Gastroesophageal sphincter (tissue), 4 donors: ENCODE results near the gene FNTB. TPM values are rescaled to one million over a fixed set of nuclear protein-coding genes. Genes with fewer than 3 reads are reported as not detected.

ENCODE experiments used
- ATAC-seq: fragments of 150-250 bp; one replicate; pipeline ENCODE4 v1.9.1; 2016; ENCODE audit warnings: mild to moderate bottlenecking, moderate library complexity
- H3K27ac ChIP-seq, 4 donors: fragments of 200-600 bp; sonication (generic) in 3 of 4; 1 replicate in 3 of 4; 2 replicates in 1 of 4; pipeline ENCODE4 v1.5.1; 2016 to 2019
- H3K27me3 ChIP-seq: fragments of 200-600 bp; sonication (generic); one replicate; pipeline ENCODE4 v1.5.1; 2019
- H3K36me3 ChIP-seq, 2 donors: fragments of 200-600 bp; sonication (generic); one replicate each; pipeline ENCODE4 v1.5.1; 2019; ENCODE audit warnings: control low read depth in 1 of 2
- H3K4me1 ChIP-seq, 3 donors: fragments of 200-600 bp; sonication (generic); 1 replicate in 2 of 3; 2 replicates in 1 of 3; pipeline ENCODE4 v1.5.1; 2016 to 2019; ENCODE audit warnings: control low read depth in 2 of 3
- H3K4me3 ChIP-seq, 2 donors: fragments of 200-600 bp; sonication (generic); one replicate each; pipeline ENCODE4 v1.5.1; 2019; ENCODE audit warnings: mild to moderate bottlenecking in 1 of 2, moderate library complexity in 1 of 2
- H3K9me3 ChIP-seq, 3 donors: fragments of 200-600 bp; sonication (generic); one replicate each; pipeline ENCODE4 v1.5.1; 2017 to 2019; ENCODE audit warnings: control low read depth in 2 of 3
- EP300 ChIP-seq: sonication (generic); formaldehyde crosslinking; IDR thresholded peaks from one replicate; pipeline ENCODE4 v1.6.1; 2017; ENCODE audit warnings: antibody characterized with exemption, mild to moderate bottlenecking
- POLR2A ChIP-seq, 2 donors: fragments of 450-650 bp; IDR thresholded peaks; one replicate each; pipeline ENCODE4 v1.6.1; 2017; ENCODE audit warnings: antibody characterized with exemption in 2 of 2, mild to moderate bottlenecking in 2 of 2, moderate library complexity in 1 of 2
- POLR2AphosphoS5 ChIP-seq: sonication (generic); formaldehyde crosslinking; IDR thresholded peaks from one replicate; pipeline ENCODE4 v1.6.1; 2017; ENCODE audit warnings: antibody characterized with exemption
- WGBS, 2 donors: methylation state at CpG; one replicate each; pipeline ENCODE4 v1.1.5; 2018; ENCODE audit warnings: low coverage in 1 of 2; 5-methylcytosine and 5-hydroxymethylcytosine counted together
- total RNA-seq, 4 donors: library from RNA; depleted of rRNA; stranded (reverse); fragments of >200 nt; gene quantifications; one replicate each; pipeline ENCODE4 v1.1.0, GENCODE V29; 2016
- TF ChIP-seq, protein P1 (sequence below), 4 experiments: fragments of 200-600 bp in 2 of 4; fragments of 450-650 bp in 2 of 4; sonication (generic) in 1 of 4; IDR thresholded peaks; one replicate each; pipeline ENCODE4 v1.5.1; 2017 to 2019; ENCODE audit warnings: antibody characterized with exemption in 4 of 4, mild to moderate bottlenecking in 2 of 4, moderate library complexity in 2 of 4

FNTB gene, protein sequence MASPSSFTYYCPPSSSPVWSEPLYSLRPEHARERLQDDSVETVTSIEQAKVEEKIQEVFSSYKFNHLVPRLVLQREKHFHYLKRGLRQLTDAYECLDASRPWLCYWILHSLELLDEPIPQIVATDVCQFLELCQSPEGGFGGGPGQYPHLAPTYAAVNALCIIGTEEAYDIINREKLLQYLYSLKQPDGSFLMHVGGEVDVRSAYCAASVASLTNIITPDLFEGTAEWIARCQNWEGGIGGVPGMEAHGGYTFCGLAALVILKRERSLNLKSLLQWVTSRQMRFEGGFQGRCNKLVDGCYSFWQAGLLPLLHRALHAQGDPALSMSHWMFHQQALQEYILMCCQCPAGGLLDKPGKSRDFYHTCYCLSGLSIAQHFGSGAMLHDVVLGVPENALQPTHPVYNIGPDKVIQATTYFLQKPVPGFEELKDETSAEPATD
- 10 to 100 TPM; 12.5 to 22.7 (median 17.2) TPM for total RNA-seq

DNA sequence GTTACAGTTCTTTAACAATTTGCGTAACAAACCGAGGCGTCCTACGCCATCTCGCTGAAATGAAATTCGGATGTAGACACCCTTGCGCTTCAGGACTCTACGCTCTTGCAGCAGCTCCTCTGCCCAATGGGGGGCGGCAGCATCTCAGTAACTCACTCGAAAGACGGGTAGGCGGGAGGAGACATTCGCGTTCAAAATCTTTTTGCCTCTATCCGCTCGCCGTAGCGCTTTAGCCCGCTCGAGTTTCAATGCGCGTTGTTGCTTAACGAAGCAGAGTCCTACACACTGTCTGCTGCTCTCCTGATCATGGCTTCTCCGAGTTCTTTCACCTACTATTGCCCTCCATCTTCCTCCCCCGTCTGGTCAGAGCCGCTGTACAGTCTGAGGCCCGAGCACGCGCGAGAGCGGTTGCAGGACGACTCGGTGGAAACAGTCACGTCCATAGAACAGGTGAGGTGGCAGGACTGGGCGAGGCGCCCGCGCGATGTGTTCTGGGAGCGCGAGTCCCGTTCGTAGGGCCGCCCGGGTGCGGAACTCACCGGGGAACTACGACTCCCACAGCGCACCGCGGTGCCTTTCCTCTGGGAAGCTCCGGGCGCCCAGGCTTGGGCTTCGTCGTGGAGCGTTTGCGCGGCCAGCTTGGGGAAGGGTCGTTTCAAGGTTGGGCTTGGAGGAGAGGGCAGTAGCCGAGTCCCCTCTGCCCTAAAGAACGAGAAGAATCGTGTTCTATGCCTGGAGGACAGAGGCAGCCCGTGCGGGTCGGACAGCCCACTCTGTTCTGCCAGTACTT lies at the start of gene FNTB:
FNTB (plus strand) TSS at position 248 of the 790 bp plus-strand sequence; CDS start at position 307, 59 bp downstream.
- Histone ChIP-seq H3K27me3 (no peaks in the 10 kb centered on the region), H3K27ac (peak within 1 kb of the TSS; percentile 51 to 90 (median 88)), H3K9me3 (no peaks in the 10 kb centered on the region), H3K4me1 (peaks cover 0 to 35% (median 10%) of the 10 kb centered on the region in 3 donors), H3K4me3 (peak within 1 kb of the TSS; percentile 64 to 81), H3K36me3 (no peaks in the 10 kb centered on the region)
- WGBS, 2 donors: 0% methylated on average over 7 to 14 of the region's 65 CpGs
- TF ChIP-seq, protein P1, sequence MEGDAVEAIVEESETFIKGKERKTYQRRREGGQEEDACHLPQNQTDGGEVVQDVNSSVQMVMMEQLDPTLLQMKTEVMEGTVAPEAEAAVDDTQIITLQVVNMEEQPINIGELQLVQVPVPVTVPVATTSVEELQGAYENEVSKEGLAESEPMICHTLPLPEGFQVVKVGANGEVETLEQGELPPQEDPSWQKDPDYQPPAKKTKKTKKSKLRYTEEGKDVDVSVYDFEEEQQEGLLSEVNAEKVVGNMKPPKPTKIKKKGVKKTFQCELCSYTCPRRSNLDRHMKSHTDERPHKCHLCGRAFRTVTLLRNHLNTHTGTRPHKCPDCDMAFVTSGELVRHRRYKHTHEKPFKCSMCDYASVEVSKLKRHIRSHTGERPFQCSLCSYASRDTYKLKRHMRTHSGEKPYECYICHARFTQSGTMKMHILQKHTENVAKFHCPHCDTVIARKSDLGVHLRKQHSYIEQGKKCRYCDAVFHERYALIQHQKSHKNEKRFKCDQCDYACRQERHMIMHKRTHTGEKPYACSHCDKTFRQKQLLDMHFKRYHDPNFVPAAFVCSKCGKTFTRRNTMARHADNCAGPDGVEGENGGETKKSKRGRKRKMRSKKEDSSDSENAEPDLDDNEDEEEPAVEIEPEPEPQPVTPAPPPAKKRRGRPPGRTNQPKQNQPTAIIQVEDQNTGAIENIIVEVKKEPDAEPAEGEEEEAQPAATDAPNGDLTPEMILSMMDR (IDR thresholded peaks at IDR 0.05): peak; percentile 55 to 89 (median 72)
- TF ChIP-seq POLR2A (IDR thresholded peaks at IDR 0.05): peak in 1 of 2 donors; percentile 24
- TF ChIP-seq POLR2AphosphoS5: peak; percentile 89
- no peak for TF ChIP-seq EP300
- ATAC-seq: peak; percentile 98

DNA sequence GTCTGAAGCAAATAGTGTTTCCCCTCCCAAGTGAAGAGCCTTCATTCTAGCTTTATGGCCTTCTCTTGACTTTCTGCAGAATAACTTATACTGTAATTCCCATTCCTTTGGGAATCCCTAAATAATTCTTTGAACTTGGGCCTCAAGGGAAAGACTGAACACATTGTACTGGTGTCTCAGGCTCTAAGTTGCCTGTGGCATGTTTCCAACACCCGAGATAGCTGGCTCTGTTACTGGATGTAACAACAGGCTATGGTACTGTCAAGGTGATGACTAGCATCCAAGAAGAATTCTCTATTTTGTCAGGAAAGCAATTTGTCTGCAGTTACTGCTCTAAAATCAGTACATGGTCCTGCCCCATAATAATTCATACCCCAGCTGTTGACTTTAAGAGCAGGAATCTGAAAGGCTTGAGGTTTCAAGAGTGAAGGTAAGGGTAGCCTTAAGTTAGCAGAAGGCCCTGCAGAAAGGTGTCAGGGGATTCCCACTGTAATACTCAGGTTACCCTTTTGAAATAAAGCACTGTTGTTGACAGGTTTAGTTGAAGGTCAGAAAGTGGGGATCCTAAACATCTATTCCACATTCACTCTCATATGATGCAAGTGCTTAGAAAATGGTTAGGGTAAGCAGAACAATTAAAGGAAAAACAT lies 49.4 kb upstream of the FNTB start:
- TF ChIP-seq POLR2A (IDR thresholded peaks at IDR 0.05) (no peak), EP300 (no peak), POLR2AphosphoS5 (no peak)
- TF ChIP-seq, protein P1 (IDR thresholded peaks at IDR 0.05): no peak
- WGBS, 2 donors: 0 to 29% methylated on average over 1 of the region's 1 CpG
- H3K36me3 ChIP-seq: peaks cover 0 to 70% of the 10 kb centered on the region in 2 donors
- peaks cover 4 to 30% (median 5%) of the 10 kb centered on the region in 3 donors for H3K4me1 ChIP-seq
- no peak for ATAC-seq
- no peak overlapping the region for H3K4me3 ChIP-seq
- no peaks in the 10 kb centered on the region for H3K27me3 ChIP-seq
- no peaks in the 10 kb centered on the region for H3K9me3 ChIP-seq
- H3K27ac ChIP-seq: peak overlapping the region in 2 of 4 donors; percentile 5 to 42

DNA sequence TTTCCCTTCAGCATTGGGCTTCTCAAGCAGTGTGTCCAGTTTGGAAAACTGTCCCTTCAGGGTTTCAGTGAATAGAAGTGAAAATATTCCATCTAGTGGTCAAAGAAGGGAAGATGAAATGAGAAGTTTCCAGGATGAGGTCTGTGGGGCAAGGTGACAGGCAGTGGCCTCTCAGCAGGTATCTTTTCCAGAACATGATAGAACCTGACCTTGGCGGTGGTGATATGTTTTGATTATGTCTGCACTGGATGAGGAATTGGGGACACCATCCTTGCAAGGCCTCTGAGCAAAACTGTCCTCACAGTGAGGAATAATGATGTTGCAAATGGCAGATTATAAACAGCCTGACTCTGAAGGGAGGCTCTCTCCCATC lies 48.9 kb upstream of the FNTB start:
- no peak for ATAC-seq
- Histone ChIP-seq H3K4me1 (peaks cover 4 to 30% (median 5%) of the 10 kb centered on the region in 3 donors), H3K9me3 (no peaks in the 10 kb centered on the region), H3K36me3 (peaks cover 0 to 70% of the 10 kb centered on the region in 2 donors), H3K27me3 (no peaks in the 10 kb centered on the region), H3K4me3 (no peak overlapping the region), H3K27ac (peak overlapping the region in 2 of 4 donors; percentile 5 to 42)
- TF ChIP-seq POLR2AphosphoS5 (no peak), EP300 (no peak), POLR2A (IDR thresholded peaks at IDR 0.05) (no peak)
- TF ChIP-seq, protein P1 (IDR thresholded peaks at IDR 0.05): peak; percentile 18 to 48 (median 39)
- 80 to 83% methylated on average over 1 of the region's 1 CpG for WGBS, 2 donors

DNA sequence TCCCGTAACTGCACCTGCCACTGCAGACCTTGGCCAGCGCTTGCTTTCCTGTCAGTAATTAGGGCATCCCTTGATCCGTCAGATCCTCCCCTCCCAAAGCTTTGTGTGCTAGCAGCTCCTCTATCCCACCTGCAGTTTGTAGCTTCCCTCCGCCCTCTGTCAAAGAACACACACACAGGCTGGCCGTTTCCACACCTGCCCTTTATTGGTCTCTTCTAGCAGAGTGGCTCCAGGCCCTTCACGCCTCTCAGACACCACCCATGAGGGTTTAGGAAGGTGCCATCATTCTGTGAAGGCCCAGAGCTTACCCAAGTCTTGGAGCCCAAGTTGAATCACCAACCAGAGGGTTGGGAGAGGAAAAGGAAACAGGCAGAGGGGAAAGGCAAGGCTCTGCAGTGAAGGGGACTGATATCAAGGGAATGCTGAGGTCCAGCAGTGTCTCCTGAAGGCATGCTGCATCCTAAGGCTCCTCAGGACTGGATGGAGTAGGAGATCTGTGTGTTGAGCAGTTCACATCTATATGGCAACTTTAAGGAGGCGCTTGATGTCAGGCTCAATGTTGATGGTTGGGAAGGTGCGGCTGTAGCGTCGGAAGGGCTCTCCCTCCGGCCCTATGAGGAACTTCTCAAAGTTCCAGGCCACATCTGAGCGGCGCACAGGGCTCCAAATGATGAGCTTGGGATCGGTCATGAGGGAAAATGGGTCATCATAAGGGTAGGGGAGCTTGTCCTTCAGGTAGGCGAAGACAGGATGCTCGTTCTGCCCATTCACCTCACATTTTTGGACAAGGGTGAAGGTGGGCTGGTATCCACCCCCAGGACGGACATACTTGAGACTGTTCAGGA lies 47.5 kb upstream of the FNTB start:
- TF ChIP-seq, protein P1 (IDR thresholded peaks at IDR 0.05): no peak
- TF ChIP-seq POLR2A (IDR thresholded peaks at IDR 0.05) (no peak), POLR2AphosphoS5 (no peak), EP300 (no peak)
- WGBS, 2 donors: 88 to 91% methylated on average over 11 to 13 of the region's 17 CpGs
- H3K4me1 ChIP-seq: peaks cover 4 to 30% (median 5%) of the 10 kb centered on the region in 3 donors
- no peak for ATAC-seq
- H3K9me3 ChIP-seq: no peaks in the 10 kb centered on the region
- H3K27ac ChIP-seq: no peak overlapping the region
- H3K36me3 ChIP-seq: peaks cover 0 to 69% of the 10 kb centered on the region in 2 donors
- H3K4me3 ChIP-seq: no peak overlapping the region
- no peaks in the 10 kb centered on the region for H3K27me3 ChIP-seq
